Inflammatory macrophage treated with lipopolysaccharide for 4 hours (primary cell): ENCODE results near the gene TBCC.
A peak's percentile ranks its signal among the peaks of the same experiment; 100 is the strongest.
"Not testable (repeated sequence)": the region's sequence is repeated elsewhere in the genome, so short reads cannot be mapped to it uniquely, and the experiment has no call there.

Experiments
- DNase-seq: peaks from one replicate; pipeline ENCODE4 v3.0.0-alpha.2; 2020

The TBCC gene

GRCh38 chr6:42769836-42770235, 23.9 kb upstream of the TBCC start:
- DNase-seq, result peak; percentile 46

- DNase-seq, result no peak
Measured at GRCh38 chr6:42769051-42769450, 23.1 kb upstream of the TBCC start.

- no peak for DNase-seq
Measured at GRCh38 chr6:42766163-42766670, 20.3 kb upstream of the TBCC start.

- no peak for DNase-seq
Measured at GRCh38 chr6:42764911-42765648, 19.2 kb upstream of the TBCC start.

GRCh38 chr6:42762950-42763349, 17.0 kb upstream of the TBCC start:
- no peak for DNase-seq

GRCh38 chr6:42762426-42762859, 16.5 kb upstream of the TBCC start:
- no peak for DNase-seq

- DNase-seq, result no peak
Measured at GRCh38 chr6:42761287-42762067, 15.6 kb upstream of the TBCC start.

- no peak for DNase-seq
Measured at GRCh38 chr6:42758756-42759430, 13.0 kb upstream of the TBCC start.

- no peak for DNase-seq
Measured at GRCh38 chr6:42756722-42757121, 10.8 kb upstream of the TBCC start.

- DNase-seq, result no peak
Measured at GRCh38 chr6:42754759-42755158, 8.9 kb upstream of the TBCC start.

- peak; percentile 54 for DNase-seq
Measured at GRCh38 chr6:42751055-42751454, 5.2 kb upstream of the TBCC start.

- no peak for DNase-seq
Measured at GRCh38 chr6:42748203-42748898, 2.4 kb upstream of the TBCC start.

GRCh38 chr6:42746463-42747391, 824 bp upstream of the TBCC start:
- DNase-seq, result peak; percentile 80

GRCh38 chr6:42745083-42745639, 742 bp downstream of the TBCC start:
- peak; percentile 41 for DNase-seq

GRCh38 chr6:42744351-42744893, 1.5 kb downstream of the TBCC start:
- no peak for DNase-seq

GRCh38 chr6:42742116-42742894, 3.6 kb downstream of the TBCC start:
- no peak for DNase-seq

GRCh38 chr6:42740725-42741124, 5.2 kb downstream of the TBCC start:
- DNase-seq, result peak; percentile 8

- no peak for DNase-seq
Measured at GRCh38 chr6:42735976-42736375, 9.9 kb downstream of the TBCC start.

- DNase-seq, result not testable (repeated sequence)
Measured at GRCh38 chr6:42733867-42734481, 11.9 kb downstream of the TBCC start.

GRCh38 chr6:42729731-42730130, 16.2 kb downstream of the TBCC start:
- DNase-seq, result no peak
